NCI-H1436 treated with DMSO at 0.1 percent for 48 hours (cell line): ENCODE data around the gene DEFB108B.
"Not testable (repeated sequence)": the region's sequence is repeated elsewhere in the genome, so short reads cannot be mapped to it uniquely, and the experiment has no call there.

Experiments used
- DNase-seq: peaks from one replicate; lab custom pipeline; 2025; lab: John Stamatoyannopoulos, UW

DEFB108B gene

DNA sequence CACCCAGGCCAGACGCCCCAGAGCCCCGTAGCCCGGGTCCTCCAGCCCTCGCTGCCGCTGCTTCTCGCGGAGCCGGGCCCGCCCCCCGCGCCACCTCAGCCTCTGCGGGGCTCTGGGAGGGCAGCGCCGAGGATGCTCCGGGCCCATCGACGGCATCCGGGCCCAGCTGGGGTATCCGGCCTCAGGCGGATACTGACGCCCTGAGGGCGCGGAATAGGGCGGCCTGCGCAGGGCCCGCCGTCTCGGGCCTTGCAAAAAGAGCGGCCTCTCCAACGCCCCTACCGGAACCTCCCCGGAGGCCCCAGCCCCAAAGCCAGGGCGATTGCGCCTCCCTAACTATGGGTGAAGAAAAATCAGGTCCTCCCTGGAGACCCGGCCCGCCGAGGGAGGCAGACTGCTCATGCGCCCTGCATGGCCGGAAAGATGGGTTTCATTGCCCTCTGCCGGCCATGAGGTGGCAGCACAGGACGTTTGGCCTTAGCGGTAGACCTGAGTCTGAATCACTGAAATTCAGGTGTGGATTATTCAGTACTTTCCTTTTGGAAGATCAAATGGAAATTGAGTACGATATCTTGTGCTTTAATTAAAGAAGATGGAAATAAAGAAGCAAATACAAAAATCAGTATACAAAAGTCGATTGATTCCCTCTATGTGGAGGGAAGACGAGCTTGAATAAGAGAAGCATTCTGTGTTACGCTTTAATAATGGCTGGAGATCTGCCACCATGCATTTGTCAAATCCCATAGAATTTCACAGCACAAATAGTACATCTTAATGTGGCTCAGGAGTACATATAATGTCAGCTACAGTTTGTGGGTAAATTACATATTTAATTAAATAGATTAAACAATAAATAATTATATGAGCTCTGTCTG is 19.3 kb upstream of the DEFB108B start:
- DNase-seq, result not testable (repeated sequence)

DNA sequence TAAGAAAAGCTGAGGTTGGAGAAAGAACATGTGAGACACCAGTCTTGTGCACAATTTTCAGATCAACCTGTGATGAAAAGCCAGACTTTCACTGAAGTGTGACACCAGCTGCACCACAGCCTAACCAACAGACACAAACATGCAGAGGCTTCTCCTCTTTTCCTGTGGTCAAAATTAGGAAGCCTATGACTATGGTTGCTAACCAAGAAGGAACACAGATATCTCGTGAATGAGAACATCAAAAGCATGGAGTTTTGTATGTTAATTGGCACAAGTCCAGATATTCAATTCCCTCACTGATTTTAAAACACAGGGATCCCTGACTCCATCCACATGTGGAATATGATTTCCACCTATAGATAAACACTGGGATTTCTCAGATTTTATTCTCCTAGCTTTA is 11.5 kb upstream of the DEFB108B start:
- not testable (repeated sequence) for DNase-seq

DNA sequence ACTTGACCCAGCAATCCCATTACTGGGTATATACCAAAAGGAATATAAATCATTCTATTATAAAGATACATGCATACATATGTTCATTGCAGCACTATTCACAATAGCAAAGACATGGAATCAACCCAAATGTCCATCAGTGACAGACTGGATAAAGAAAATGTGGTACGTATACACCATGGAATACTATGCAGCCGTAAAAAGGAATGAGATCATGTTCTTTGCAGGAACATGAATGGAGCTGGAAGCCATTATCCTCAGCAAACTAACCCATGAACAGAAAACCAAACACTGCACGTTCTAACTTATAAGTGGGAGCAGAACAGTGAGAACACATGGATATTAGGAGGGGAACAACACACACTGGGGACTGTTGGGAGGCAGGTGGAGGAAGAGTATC is 3.8 kb upstream of the DEFB108B start:
- not testable (repeated sequence) for DNase-seq

DNA sequence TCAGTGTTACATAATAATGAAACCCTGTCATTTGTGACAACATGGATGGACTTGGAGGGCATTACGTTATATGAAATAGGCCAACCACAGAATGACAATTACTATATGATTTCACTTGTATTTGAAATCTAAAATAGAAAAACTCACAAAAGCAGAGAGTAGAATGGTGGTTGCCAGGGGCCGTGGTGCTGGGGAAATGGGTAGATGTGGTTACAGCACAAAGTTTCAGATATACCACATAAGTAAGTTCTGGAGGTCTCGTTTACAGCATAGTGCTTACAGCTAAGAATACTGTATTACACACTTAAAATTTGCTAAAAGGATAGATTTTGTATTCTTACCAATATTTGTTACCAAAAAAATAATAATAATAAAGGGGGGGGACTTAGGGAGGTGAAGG is 3.3 kb upstream of the DEFB108B start:
- DNase-seq, result not testable (repeated sequence)

DNA sequence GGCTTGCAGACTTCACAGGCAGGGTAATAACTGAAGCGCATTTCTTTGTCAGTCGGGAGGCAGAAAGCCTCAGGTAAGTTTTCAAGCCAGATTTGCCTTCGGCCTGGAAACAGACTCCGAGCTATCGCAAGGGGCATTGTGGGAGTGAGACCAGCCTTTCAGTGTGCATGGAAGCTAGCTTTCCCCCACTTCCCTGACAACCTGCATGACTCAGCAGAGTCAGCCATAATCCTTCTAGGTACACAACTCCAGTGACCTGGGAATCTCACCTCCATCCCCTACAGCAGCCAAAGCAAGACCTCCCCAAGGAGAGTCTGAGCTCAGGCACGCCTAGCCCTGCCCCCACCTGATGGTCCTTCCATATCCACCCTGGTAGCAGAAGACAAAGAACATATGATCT is 9.7 kb downstream of the DEFB108B start:
- DNase-seq, result not testable (repeated sequence)

DNA sequence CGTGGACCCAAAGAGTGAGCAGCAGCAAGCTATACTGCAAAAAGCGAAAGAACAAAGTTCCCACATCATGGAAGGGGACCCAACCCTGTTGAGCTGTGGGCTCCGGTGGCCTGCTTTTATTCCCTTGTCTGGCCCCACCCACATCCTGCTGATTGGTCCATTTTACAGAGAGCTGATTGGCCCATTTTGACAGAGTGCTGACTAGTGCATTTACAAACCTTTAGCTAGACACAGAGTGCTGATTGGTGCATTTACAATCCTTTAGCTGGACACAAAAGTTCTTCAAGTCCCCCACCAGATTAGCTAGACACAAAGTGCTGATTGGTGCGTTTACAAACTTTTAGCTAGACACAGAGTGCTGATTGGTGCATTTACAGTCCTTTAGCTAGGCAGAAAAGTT is 10.4 kb downstream of the DEFB108B start:
- not testable (repeated sequence) for DNase-seq

DNA sequence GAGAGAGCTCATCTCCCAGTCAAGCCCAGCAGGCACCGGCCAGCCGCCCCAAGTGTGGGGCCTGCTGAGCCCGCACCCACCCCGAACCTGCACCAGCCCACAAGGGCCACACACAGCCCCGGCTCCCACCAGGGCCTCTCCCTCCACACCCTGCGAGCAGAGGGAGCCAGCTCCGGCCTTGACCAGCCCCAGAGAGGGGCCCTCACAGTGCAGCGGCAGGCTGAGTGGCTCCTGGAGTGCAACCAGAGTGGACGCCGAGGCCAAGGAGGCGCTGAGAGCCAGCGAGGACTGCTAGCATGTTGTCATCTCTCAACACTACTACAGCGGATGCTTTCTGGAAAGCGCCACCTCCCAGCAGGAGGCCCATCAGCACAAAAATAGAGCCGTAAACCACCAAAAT is 10.9 kb downstream of the DEFB108B start:
- DNase-seq, result no peak

DNA sequence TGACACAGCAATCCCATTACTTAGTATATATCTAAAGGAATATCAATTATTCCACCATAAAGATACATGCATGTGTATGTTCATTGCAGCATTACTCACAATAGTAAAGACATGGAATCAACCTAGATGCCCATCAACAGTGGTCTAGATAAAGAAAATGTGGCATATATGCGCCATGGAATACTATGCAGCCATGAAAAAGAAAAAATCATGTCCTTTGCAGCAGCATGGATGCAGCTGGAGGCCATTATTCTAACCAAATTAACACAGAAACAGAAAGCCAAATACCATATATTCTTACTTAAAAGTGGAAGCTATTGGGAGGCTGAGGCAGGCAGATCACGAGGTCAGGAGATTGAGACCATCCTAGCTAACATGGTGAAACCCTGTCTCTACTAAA is 20.9 kb downstream of the DEFB108B start:
- not testable (repeated sequence) for DNase-seq

DNA sequence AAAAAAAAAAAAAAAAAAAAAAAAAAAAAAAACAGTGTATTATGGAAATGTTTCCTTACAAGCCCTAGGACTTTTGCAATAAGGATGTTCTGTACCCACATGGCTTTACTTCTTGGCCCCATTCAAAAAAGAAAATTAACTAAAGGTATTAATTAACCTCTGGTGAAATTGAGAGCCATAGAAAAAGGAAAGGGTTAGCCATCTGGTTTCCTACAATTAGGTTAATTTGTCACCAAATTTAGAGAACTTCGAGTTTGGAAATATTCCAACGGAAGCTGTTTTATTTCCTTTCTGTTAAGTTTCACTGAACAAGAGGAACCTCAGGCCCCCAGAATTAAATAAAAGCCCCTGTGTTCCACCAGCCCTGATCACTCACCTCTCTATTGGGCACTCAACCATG is 22.9 kb downstream of the DEFB108B start:
- not testable (repeated sequence) for DNase-seq

DNA sequence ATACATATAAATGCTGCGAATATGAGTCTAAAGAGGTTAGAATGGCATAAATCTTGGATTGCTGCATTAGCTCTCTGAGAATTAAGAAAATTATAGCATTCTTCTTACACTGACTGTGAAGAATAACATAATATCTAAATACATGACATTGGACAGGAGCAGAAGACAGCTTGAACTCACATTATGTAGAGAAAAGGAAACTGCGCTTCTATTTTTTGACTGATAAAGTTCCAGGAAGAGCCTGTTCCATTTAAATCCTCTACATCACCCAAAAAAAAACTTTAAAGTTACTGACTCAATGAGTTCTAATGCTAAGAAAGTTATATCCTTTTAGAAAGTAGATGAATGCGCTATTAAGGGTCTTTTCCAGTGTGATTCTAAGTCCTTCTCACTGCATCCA is 27.8 kb downstream of the DEFB108B start:
- DNase-seq, result not testable (repeated sequence)

DNA sequence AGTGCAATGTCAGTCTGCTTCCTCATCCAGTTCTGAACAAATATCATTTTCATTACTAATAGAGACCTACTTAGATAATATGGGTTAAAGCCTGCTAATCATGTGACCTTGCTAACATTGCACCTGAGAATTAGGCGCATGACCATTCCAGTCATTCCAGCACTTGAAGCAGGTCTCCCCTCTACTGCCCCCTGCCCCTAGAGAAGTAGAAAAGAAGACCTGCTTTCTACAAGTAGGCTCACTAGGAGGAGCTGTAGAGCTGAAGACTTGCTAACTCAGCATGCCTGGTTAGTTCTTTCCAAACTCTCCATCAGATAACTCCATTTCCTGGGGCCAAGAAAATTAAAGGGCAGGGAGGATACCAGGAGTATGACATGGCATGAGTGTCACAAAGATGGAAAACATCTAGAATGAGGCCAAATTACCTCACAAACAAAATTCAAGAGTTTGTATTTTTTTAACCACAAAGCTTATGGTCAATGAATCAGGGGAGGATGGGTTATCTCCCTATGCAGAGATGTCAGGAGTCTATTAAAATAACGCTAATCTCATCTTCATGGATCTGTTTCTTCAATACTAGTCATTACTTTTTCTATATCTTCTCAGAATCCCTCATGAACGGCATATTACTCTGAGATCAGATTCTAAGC is 31.1 kb downstream of the DEFB108B start:
- DNase-seq, result not testable (repeated sequence)

DNA sequence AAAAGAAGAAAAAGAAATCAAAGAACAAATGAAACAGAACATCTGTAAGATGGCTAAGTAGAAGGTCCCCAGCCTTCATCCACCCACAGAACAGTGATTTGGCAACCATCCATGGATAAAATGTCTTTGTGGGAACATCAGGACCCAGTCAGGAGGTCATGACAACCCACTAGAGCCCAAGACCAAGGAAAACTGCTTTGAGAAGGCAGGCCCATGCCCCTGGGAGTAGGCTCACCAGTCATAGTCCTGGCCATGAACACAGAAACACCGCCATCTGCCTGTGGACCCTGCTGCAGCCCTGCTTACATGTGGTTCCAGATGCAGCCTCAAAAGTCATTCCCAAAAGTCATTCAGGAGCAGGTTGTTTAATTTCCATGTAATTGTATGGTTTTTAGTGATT is 34.2 kb downstream of the DEFB108B start:
- DNase-seq, result not testable (repeated sequence)

DNA sequence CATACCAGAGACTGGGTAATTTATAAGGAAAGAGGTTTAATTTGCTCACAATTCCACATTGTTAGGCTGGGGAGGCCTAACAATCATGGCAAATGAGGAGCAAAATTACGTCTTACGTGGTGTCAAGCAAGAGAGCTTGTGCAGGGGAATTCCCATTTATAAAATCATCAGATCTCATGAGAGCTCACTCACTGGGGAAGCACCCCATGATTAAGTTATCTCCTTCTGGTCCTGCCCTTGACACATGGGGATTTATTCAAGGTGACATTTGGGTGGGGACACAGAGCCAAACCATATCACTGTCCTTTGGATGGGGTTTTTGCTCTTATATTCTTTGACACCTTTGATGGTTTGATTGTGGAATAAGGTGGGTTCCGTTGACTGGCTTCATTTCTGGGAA is 36.9 kb downstream of the DEFB108B start:
- DNase-seq, result not testable (repeated sequence)

DNA sequence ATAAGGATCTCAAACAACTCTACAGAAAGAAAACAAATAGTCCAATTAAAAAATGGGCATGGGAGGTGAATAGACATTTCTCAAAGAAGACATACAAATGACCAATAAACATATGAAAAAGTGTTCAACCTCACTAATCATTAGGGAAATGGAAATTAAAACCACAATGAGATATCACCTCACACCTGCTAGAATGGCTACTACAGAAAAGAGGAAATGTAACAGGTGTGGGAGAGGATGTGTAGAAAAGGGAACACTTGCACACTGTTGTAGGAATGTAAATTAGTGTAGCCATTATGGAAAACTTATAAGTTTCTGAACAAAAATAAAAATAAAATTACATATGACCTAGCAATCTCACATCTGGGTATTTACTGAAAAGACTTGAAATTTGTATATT is 37.7 kb downstream of the DEFB108B start:
- DNase-seq, result not testable (repeated sequence)

DNA sequence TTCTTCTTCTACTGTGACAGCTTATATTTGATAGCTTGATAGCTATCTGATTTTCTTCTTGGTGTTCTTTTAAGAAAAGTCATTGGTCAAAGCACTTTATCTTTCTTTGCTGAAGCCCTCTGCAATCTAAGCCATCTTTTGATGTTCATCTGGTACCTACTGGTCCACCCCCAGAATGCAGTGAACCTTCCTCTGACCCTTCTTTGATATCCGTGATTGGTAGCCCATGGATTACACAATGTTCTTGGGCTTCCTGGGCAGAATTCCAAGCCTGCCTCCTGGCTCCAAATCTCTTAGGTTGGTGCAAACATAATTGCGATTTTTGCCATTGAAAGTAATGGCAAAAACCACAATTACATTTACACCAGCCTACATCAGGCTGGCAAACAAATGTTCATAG is 43.3 kb downstream of the DEFB108B start:
- not testable (repeated sequence) for DNase-seq

DNA sequence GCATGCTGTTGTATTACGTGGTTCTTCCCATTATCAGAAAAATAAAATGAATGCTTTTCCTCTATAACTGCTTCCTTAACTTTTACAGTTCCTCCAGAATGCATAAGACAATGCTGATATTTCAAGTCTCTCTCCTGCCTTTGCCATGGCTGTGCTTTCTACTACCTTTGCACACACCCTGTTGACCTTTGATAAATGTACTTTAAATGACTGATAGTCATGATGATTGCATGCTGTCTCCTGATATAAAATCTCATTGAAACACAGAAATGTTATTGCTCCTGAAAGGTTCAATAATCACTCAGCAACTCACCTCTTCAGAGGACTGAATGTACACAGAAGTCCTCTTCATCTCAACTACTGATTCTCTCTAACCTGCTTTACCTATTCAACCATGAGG is 45.1 kb downstream of the DEFB108B start, which contains the start of gene DEFB131B:
DEFB131B (plus strand) TSS at position 395 of the 400 bp plus-strand sequence; CDS start at position 395, 0 bp downstream.
- not testable (repeated sequence) for DNase-seq

DNA sequence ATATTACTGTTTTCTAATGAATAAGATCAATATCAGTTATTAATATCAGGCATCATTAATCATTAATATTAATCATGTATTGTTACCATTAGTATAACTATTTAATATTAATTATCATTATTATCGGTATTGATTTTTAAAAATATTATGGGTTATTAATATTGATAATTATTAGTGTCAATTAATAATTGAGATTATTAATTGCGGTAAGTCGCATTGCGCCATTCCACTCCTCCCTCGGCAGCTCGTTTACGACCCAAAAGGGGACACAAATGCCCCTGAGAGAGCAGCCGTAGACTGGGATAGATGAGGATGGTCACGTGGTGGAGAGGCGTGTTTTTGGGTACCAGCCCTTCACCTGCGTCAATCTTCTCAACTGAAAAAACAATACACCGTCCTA is 52.8 kb downstream of the DEFB108B start:
- DNase-seq, result not testable (repeated sequence)
